ENCODE results near the gene ZC3HAV1L.

DNA sequence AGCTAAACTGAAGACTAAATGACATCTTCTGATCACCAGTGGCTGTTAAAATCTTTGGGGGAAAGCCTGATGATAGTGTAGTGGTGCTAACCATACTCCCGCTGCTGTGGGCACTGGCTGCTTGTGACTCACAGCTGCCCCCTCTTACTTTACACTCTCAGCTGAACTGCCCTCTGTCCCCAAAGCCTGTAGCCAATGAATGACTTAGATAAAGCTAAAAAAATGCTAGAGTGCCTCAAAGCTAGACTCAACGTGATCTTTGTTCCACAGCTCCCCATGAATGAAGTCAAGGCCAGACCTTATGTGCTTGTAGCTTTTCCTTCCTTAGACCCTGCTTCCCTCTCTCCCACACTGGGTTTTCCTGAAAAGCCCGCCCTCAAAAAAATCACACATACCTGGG, 6.5 kb downstream of the ZC3HAV1L start:
- TF ChIP-seq, protein P1, sequence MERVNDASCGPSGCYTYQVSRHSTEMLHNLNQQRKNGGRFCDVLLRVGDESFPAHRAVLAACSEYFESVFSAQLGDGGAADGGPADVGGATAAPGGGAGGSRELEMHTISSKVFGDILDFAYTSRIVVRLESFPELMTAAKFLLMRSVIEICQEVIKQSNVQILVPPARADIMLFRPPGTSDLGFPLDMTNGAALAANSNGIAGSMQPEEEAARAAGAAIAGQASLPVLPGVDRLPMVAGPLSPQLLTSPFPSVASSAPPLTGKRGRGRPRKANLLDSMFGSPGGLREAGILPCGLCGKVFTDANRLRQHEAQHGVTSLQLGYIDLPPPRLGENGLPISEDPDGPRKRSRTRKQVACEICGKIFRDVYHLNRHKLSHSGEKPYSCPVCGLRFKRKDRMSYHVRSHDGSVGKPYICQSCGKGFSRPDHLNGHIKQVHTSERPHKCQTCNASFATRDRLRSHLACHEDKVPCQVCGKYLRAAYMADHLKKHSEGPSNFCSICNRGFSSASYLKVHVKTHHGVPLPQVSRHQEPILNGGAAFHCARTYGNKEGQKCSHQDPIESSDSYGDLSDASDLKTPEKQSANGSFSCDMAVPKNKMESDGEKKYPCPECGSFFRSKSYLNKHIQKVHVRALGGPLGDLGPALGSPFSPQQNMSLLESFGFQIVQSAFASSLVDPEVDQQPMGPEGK (CRISPR knock-in tag; IDR thresholded peaks at IDR 0.05; ENCODE audit: borderline replicate concordance), result no peak
- TF ChIP-seq PPARA (CRISPR knock-in tag; IDR thresholded peaks at IDR 0.05; ENCODE audit: borderline replicate concordance) (no peak), RARB (CRISPR knock-in tag; IDR thresholded peaks at IDR 0.05) (no peak), ISL1 (CRISPR knock-in tag; IDR thresholded peaks at IDR 0.05) (no peak), ZNF565 (CRISPR knock-in tag; conservative IDR thresholded peaks at IDR 0.05; ENCODE audit: low read depth) (no peak), BACH2 (CRISPR knock-in tag; IDR thresholded peaks at IDR 0.05; ENCODE audit: borderline replicate concordance) (no peak), OSR1 (CRISPR knock-in tag; IDR thresholded peaks at IDR 0.05) (no peak), ZNF8 (CRISPR knock-in tag; IDR thresholded peaks at IDR 0.05) (no peak), CREB5 (CRISPR knock-in tag; IDR thresholded peaks at IDR 0.05; ENCODE audit: low read depth) (no peak), GLIS3 (CRISPR knock-in tag; IDR thresholded peaks at IDR 0.05) (no peak)
- TF ChIP-seq, protein P2, sequence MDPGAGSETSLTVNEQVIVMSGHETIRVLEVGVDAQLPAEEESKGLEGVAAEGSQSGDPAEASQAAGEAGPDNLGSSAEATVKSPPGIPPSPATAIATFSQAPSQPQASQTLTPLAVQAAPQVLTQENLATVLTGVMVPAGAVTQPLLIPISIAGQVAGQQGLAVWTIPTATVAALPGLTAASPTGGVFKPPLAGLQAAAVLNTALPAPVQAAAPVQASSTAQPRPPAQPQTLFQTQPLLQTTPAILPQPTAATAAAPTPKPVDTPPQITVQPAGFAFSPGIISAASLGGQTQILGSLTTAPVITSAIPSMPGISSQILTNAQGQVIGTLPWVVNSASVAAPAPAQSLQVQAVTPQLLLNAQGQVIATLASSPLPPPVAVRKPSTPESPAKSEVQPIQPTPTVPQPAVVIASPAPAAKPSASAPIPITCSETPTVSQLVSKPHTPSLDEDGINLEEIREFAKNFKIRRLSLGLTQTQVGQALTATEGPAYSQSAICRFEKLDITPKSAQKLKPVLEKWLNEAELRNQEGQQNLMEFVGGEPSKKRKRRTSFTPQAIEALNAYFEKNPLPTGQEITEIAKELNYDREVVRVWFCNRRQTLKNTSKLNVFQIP (CRISPR knock-in tag; IDR thresholded peaks at IDR 0.05; ENCODE audit: borderline replicate concordance, low read depth), result no peak
